Measurements from ENCODE around the gene ZMYND15. TPM values are rescaled to one million over a fixed set of nuclear protein-coding genes. Genes with fewer than 3 reads are reported as not detected.

Gene ZMYND15
- total and polyA plus RNA-seq, 4 donors: 0.47 to 2.4 (median 0.71) TPM

- Histone ChIP-seq H3K9ac (ENCODE audit: low read depth in 1 of 2, low read length in 2 of 2) (peak within 1 kb of the TSS; percentile 77 to 84), H3K27ac (ENCODE audit: low read depth in 1 of 2, low read length in 2 of 2) (peak within 1 kb of the TSS; percentile 78 to 96), H3K27me3 (ENCODE audit: control insufficient read depth in 4 of 4, insufficient read depth in 4 of 4, low read length in 3 of 4) (no peaks in the 10 kb centered on the region), H3K4me3 (ENCODE audit: low read depth in 1 of 3, low read length in 3 of 3) (peak within 1 kb of the TSS; percentile 53 to 89 (median 57)), H3K4me1 (ENCODE audit: control insufficient read depth in 4 of 4, insufficient read depth in 4 of 4, low read length in 3 of 4) (peaks cover 0 to 14% (median 7%) of the 10 kb centered on the region in 4 donors), H3K9me3 (ENCODE audit: control insufficient read depth in 4 of 4, low read length in 3 of 4) (no peaks in the 10 kb centered on the region), H3K36me3 (ENCODE audit: control insufficient read depth in 4 of 4, insufficient read depth in 3 of 4, low read depth in 1 of 4, low read length in 3 of 4) (no peaks in the 10 kb centered on the region)
- WGBS: 26% methylated on average over 13 of the region's 13 CpGs
- DNase-seq (ENCODE audit: low spot score): peak; percentile 62
- TF ChIP-seq HNF4G (IDR thresholded peaks at IDR 0.05) (peak; percentile 78), JUND (IDR thresholded peaks at IDR 0.05) (peak in 1 of 2 donors; percentile 33), NR2F2 (IDR thresholded peaks at IDR 0.05) (no peak), FOXA2 (IDR thresholded peaks at IDR 0.05) (peak; percentile 50), RXRA (IDR thresholded peaks at IDR 0.05) (peak; percentile 76 to 86), TAF1 (conservative IDR thresholded peaks at IDR 0.05) (peak; percentile 58), SP1 (IDR thresholded peaks at IDR 0.05) (peak; percentile 91), YY1 (IDR thresholded peaks at IDR 0.05) (peak; percentile 70), EGR1 (IDR thresholded peaks at IDR 0.05; ENCODE audit: low read depth in 2 of 2) (no peak), FOXA1 (IDR thresholded peaks at IDR 0.05) (peak; percentile 64), RAD21 (IDR thresholded peaks at IDR 0.05) (peak; percentile 51 to 67), HNF4A (conservative IDR thresholded peaks at IDR 0.05) (peak; percentile 94 to 97), ZBTB33 (IDR thresholded peaks at IDR 0.05) (no peak), GABPA (IDR thresholded peaks at IDR 0.05 in 1 of 2, conservative IDR thresholded peaks at IDR 0.05 in 1 of 2) (peak in 1 of 2 donors; percentile 48)
- TF ChIP-seq, protein P1, sequence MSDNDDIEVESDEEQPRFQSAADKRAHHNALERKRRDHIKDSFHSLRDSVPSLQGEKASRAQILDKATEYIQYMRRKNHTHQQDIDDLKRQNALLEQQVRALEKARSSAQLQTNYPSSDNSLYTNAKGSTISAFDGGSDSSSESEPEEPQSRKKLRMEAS (IDR thresholded peaks at IDR 0.05): peak; percentile 93
- TF ChIP-seq, protein P2, sequence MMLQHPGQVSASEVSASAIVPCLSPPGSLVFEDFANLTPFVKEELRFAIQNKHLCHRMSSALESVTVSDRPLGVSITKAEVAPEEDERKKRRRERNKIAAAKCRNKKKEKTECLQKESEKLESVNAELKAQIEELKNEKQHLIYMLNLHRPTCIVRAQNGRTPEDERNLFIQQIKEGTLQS (IDR thresholded peaks at IDR 0.05): no peak
- TF ChIP-seq, protein P3, sequence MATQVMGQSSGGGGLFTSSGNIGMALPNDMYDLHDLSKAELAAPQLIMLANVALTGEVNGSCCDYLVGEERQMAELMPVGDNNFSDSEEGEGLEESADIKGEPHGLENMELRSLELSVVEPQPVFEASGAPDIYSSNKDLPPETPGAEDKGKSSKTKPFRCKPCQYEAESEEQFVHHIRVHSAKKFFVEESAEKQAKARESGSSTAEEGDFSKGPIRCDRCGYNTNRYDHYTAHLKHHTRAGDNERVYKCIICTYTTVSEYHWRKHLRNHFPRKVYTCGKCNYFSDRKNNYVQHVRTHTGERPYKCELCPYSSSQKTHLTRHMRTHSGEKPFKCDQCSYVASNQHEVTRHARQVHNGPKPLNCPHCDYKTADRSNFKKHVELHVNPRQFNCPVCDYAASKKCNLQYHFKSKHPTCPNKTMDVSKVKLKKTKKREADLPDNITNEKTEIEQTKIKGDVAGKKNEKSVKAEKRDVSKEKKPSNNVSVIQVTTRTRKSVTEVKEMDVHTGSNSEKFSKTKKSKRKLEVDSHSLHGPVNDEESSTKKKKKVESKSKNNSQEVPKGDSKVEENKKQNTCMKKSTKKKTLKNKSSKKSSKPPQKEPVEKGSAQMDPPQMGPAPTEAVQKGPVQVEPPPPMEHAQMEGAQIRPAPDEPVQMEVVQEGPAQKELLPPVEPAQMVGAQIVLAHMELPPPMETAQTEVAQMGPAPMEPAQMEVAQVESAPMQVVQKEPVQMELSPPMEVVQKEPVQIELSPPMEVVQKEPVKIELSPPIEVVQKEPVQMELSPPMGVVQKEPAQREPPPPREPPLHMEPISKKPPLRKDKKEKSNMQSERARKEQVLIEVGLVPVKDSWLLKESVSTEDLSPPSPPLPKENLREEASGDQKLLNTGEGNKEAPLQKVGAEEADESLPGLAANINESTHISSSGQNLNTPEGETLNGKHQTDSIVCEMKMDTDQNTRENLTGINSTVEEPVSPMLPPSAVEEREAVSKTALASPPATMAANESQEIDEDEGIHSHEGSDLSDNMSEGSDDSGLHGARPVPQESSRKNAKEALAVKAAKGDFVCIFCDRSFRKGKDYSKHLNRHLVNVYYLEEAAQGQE (IDR thresholded peaks at IDR 0.05): peak; percentile 91
- TF ChIP-seq, protein P4, sequence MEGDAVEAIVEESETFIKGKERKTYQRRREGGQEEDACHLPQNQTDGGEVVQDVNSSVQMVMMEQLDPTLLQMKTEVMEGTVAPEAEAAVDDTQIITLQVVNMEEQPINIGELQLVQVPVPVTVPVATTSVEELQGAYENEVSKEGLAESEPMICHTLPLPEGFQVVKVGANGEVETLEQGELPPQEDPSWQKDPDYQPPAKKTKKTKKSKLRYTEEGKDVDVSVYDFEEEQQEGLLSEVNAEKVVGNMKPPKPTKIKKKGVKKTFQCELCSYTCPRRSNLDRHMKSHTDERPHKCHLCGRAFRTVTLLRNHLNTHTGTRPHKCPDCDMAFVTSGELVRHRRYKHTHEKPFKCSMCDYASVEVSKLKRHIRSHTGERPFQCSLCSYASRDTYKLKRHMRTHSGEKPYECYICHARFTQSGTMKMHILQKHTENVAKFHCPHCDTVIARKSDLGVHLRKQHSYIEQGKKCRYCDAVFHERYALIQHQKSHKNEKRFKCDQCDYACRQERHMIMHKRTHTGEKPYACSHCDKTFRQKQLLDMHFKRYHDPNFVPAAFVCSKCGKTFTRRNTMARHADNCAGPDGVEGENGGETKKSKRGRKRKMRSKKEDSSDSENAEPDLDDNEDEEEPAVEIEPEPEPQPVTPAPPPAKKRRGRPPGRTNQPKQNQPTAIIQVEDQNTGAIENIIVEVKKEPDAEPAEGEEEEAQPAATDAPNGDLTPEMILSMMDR (IDR thresholded peaks at IDR 0.05; ENCODE audit: low read depth, low read length, missing input control): no peak
Measured at GRCh38 chr17:4771519-4772234, 32.0 kb downstream of the ZMYND15 start, which contains the start of gene TM4SF5. TSS of gene TM4SF5 (plus strand) at chr17:4771886. CDS start at chr17:4771923, 37 bp downstream.
